ENCODE data around the gene NLRP5.

DNA sequence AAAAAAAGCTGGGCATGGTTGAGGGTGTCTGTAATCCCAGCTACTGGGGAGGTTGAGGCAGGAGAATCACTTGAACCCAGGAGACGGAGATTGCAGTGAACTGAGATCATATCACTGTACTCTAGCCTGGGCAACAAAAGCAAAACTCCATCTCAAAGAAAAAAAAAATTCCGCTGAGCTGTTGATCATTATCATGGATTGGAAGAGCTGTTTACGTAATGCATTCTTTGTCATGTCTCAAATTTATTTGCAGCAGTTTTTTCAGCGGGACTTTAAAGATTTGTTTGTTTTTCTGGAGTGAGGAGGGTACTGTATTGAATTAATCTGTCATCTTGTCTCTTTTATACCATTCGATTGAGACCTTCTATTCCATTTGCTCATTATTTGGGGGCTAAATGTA, 4.3 kb downstream of the NLRP5 start:
- TF ChIP-seq POLR2A (IDR thresholded peaks at IDR 0.05; ENCODE audit: low read depth, low read length) (no peak), POLR2AphosphoS5 (IDR thresholded peaks at IDR 0.05; ENCODE audit: low read depth, low read length) (no peak)

Data from GM12892 (cell line).